ENCODE data around the gene LTBP3.
A peak's percentile ranks its signal among the peaks of the same experiment; 100 is the strongest.

Gene LTBP3

DNA sequence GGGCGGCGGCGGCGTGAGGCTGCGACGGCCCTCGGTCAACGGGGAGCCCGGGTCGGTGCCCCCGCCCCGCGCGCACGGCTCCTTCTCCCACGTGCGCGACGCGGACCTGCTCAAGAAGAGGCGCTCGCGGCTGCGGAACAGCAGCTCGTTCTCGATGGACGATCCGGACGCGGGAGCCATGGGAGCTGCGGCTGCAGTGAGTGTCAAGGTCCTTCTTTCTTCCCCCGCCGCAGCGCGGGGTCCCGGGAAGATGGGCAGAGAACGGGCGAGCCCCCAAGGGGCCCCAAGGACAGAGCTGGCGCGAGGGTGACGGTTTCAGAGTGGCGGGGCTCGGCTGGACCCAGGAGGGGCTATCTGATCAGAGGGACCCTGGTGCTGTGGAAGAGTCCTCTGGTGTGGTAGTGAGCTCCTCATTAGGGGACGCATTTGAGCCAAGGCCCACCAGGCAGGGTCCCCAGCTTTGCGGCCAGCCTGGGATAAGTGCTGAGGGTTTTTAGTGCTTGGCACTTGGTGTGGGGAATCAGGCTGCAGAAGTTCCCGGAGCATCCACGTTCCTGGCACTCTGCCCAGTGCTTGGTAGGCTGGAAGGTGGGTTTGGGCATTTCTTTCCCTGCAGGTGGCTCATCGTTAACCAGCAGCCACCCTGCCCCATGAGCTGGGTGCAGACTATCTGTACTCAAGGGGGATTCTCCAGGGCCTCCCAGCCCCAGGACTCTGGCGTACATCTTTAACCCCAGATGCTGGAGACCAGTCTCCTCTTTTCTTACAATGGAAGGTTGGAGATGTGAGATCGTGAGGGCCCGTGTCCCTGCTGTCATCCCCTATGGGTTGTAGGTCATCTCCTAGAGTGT is 27.5 kb upstream of the LTBP3 start:
- DNase-seq, result no peak

DNA sequence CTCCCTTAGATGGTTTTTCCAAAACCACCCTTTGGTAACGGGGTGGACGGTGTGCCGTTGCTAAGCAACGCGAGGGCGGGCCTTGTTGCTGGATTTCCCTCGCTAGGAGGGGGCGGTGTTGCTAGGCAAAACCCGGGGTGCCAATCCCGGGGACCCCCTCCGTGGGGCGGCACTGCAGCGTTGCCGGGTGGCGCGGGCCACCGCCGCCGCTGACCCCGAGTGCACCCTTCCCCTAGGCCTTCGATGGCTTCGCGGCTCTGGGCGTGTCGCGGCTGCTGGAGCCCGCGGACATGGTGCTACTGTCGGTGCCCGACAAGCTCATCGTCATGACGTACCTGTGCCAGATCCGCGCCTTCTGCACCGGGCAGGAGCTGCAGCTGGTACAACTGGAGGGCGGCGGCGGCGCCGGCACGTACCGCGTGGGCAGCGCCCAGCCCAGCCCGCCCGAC is 26.6 kb upstream of the LTBP3 start:
- no peak for DNase-seq

DNA sequence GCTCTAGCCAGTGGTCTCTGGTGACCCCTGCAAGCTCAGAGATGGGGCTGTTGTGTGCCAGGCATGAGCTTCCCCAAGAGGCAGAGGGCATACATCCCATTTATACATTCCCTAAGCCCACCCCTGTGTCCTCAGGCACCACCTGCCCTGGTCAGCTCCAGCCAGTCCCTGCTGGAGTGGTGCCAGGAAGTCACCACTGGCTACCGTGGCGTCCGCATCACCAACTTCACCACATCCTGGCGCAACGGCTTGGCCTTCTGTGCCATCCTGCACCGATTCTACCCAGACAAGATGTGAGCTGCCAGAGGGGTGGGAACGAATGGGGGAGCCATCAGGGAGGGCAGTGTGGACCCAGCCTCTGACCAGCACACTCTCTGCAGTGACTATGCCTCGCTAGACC is 25.9 kb upstream of the LTBP3 start:
- DNase-seq, result no peak

DNA sequence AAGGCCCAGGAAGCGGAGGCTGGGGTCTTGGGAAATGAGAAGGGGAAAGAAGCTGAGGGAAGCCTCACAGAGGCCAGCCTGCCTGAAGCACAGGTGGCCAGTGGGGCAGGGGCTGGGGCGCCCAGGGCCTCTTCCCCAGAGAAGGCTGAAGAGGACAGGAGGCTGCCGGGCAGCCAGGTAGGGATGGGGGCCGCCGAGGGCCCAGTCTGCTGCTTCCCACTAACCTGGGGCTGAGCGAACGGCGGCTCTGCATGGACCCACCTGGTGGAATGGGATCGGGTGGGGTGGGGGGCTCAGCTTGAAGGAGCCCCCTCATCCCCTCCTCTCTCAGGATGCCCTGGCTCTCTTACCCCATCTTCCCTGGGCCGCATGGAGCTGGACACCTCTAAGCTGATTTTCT is 25.4 kb upstream of the LTBP3 start:
- DNase-seq, result no peak

DNA sequence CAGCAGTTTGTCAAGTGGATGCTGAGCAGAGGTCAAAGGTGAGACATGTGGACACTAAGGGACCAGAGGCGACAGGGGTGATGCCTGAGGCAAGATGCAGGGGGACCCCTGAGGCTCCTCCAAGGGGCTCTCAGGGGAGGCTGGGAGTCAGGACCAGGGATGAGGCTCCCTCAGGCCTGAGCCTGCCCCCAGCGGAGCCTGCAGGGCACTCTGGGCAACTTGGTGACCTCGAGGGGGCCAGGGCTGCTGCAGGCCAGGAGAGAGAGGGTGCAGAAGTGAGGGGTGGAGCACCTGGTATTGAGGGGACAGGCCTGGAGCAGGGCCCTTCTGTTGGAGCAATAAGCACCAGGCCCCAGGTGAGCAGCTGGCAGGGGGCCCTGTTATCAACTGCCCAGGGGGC is 23.8 kb upstream of the LTBP3 start:
- DNase-seq, result no peak

DNA sequence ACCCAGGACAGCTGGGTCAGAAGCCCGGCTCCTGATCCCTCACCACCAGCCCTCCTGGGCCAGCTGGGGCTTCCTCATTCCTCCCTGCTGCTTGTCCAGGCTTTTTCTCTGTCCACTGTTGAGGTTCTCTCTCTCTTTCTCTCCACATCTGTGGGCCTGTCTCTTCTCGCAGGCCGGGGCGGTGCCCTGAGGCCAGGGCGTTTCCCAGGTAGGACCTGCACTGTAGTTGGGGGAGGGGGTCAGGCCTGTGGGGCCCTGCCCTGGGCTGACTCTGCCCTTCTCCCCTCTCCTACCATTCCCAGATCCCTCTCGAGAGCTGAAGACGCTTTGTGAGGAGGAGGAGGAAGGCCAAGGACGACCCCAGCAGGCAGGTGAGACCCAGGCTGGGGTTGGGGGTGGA is 22.6 kb upstream of the LTBP3 start:
- no peak for DNase-seq

DNA sequence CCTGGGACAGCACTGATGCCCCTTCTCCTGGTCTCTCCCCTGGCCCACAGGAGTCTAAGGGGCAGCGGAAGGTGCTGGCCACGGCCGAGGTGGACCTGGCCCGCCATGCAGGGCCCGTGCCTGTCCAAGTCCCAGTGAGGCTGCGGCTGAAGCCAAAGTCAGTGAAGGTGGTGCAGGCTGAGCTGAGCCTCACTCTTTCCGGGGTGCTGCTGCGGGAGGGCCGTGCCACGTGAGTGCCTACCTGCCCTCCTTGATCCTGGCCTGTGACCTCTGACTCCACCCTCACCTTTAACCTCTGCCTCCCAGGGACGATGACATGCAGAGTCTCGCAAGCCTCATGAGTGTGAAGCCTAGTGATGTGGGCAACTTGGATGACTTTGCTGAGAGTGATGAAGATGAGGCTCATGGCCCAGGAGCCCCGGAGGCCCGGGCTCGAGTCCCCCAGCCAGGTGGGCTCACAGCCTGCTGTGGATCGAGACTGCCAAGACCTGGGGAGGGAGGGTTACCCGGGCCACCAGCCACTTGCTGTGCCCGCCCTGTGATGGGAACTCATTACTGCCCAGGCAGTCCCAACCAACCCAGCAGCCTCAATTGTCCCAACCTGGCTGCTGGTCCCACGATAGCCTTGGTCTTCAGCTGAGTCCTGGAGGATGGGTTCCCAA is 22.0 kb upstream of the LTBP3 start:
- DNase-seq, result no peak

DNA sequence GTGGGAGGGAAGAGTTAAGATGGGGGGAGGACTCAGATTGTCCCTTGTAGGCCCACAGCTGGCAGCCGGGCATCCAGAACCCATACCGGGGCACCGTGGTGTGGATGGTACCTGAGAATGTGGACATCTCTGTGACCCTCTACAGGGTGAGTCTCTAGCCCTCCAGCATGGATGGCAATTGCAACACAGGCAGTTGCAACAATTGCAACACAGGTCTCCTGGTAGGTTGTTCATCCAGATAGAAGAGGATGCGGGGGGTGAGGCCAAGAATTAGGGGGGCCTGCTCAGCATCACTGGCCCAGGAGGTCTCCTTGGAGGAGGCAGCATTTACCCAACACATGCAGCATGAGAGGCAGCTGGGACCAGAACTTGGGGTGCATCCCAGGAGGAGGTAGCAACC is 21.1 kb upstream of the LTBP3 start:
- no peak for DNase-seq

DNA sequence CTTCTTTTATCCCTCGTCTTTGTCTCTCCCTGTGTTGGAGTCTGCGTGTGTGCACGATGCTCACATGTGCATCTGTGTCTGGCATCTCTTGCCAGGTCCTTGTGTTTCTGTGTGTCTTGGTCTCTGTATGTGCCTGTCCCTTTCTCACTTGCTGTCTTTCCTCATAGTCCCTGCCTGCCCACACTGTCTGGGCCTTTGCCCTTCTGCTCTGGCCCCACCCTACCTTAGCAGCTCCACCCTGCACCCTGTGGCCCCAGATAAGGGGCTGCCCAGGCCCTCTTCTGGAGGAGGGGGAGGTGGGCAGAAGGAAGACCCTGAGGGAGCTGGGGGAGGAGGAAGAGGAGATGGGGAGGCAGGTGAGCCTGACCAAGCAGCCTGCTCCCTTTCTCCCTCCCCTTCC is 20.5 kb upstream of the LTBP3 start:
- no peak for DNase-seq

DNA sequence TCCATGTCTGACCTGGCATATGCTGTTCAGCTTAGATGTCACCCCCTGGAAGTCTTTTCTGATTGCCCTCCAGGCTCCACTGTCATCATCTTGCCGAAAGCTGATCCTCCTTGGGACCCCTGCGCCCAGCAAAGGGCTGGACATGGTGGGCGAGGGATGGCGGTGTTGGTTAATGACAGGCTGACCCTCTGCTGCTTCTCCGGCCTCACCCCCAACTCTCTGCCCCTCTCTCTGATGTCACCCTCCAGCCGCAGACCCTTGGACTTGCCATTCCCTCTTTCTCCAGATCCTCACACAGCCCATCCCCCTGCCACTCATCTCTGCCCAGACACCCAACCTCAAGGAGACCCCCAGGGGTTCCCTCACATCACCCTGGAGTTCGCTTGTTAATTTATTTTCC is 20.0 kb upstream of the LTBP3 start:
- no peak for DNase-seq

DNA sequence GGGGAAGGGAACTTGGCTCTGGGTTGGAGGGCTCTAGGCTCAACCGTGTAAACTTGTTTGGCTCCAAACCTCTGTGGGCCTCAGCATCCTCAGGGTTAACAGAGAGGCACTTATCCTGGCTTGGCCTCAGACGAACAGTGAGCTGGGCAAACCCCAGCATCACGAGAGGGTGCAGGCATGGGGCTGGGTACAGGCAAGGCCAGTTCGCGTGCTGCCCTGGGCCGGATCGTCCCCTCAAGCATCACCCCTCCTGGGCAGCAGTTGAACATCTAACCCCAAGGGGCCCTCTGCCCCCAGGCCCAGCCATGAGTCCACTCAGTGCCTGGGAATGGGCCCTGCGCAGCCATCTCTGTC is 19.6 kb upstream of the LTBP3 start:
- DNase-seq, result no peak

DNA sequence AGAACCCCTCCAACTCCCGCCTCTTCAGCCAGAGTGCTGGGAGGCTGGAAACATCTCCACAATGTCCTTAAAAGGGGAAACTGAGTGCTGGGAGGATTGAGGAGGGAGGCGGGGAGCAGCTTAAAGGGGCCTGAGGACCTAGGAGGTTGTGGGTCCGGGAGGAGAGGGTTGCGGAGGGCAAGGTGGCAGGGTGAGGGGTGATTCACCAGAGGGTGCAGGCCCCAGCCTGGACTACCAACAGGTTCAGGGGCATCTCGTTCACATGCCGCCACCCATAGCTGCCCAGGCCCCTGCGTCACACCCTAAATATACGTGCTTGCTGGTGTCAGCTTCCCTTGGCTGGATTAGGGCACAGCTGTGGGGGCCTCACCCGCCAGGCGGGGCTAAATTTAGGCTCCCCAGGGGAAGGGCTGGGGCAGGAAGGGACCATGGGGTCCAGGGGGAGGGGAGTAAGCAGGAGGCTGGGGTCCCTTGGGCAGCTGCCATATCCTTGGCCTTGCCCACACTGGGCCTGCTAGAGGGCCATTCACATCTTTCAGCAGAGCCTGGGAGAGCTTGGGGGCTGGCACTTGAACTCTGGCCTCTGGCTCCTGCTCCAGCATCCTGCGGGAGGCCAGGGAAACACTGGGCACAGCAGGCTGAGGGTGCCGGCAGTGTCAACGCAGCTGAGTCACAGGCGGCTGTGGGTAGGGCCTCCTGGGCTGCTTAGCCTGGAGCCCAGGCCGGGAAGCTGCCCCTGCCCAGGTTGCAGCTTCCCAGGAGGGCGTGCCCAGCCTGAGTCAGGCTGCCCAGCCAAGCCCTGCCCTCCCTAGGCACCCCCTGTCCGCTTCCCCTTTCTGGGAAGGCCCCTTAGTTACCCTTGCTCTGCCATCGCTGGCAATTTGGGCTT is 19.0 kb upstream of the LTBP3 start:
- peak; percentile 50 for DNase-seq

DNA sequence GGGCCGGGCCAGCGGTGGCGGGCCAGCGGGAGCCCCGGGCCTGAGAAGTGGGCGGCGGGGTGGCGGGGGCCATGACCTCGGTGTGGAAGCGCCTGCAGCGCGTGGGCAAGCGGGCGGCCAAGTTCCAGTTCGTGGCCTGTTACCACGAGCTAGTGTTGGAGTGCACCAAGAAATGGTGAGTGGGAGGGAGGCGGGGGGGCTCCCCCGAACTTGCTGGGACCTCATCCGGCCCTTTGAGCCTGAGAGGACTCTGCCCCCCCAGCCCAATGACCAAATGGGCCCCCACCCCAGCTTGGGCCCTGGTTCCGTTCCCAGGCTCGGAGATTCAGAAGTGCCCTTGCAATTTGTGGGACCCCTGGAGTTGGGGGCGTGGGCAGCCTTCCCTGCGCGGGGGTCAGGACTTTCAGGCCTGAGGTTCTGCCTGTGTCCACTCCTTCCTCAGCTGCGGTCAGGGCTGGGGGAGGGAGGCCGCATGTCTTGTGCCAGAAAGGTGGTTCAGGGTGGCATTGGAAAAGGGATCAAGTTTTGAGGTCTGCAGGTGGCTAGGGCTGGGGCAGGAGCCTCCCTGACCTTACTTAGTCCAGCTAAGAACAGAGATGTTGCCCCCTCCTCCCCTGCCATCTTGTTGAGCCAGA is 18.2 kb upstream of the LTBP3 start:
- DNase-seq, result peak; percentile 27

DNA sequence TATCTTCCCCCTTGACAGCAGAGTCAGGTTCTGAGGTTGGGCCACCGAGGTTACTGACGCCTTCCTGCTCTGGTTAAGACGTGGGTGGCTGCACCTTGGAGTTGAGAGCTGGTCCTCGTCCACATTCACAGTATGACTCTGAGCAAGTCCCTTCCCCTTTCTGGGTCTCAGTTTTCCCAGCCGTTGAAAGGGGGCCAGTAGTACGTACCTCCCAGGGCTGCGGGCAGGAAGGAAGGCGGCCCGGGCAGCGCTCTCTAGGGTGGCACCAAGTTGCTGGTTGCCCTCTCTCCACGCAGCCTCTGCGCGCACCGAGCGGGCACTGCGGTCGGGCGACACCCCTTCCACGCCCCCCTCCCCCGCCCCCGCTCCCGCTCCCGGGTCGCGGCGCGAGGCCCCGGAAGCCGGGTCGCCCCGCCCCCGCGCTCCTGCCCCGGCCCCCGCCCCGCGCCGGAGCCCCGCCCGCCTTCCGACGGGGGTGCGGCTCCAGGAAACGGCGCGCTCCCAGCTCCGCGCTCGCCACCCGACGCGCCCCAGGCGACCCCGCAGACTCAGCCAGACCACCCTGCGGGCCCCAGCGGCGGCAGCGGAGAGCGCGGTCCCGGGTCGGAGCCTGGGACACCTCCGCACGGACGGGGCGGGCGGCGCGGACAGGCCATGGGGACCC is 17.5 kb upstream of the LTBP3 start, which contains the start of gene EHBP1L1:
Gene EHBP1L1 (plus strand): TSS at position 486 of the 664 bp plus-strand sequence. CDS start 250 bp downstream, outside the sequence.
- DNase-seq, result peak; percentile 90

DNA sequence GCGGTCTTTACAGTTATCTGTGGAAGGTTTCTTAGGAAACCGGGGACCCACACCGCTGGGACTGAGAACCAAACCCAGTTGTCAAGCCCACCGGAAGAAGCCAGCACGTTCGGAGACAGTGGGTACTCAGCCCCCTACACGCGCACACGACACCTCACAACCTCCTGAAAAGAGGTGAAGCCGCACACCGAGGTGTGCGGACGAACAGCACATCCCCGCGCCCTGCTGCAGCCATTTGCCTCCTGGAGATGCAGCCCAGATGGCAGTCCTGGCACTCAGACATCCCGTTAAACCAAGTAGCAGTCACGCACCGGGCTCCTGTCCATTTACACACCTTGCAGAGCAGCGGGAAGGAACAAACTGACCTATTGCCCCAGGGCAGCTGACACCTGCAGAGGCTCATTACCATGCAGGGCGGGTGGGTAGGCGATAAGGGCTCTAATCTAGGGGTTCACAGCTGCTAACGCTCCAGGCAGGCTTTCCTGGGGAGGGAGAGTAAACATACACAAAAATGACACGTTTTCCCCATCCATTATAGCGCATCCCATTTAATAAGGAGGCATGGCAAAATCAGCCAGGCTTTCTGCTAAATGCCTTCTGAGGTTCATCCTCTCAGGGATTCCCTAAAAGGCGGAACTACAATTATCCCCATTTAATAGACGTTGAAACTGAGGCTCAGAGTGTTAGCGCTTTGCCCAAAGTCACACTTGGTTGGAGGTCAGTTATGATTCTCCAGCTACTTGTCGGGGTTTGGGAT is 16.8 kb upstream of the LTBP3 start:
- no peak for DNase-seq

DNA sequence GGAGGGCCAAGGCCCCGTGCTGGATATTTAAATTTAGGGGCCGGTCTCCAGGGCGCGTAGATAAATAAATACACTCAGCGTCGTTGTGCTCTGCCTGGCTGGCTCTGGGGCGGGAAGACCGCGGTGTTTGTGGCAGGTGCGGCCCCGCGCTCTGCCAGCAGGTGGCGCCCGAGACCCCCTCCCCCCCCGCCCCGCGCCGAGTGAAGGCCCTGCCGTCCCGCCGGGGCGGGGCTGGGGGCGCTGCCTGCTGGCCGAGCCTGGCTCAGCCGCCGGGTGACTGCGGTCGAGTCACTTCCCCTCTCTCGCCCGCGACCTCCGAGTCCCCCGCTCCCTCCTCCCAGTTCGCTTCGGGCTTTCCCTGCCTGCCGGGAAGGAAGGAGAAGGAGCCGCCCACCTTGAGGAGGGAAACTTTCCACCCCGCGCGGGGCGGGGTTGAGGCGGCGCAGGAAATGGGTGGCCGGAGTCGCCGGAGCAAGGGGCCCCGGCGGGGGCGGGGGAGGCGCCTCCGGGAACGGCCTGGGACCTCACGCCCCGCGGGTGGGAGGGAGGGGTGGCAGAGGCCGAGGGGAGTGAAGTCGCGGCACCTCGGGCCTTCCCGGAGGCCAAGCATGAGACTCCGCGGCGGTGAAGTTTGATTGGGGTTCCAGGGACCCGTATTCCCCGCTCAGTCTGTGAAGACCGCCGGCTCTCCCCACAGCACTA is 16.1 kb upstream of the LTBP3 start:
- DNase-seq, result peak; percentile 97

DNA sequence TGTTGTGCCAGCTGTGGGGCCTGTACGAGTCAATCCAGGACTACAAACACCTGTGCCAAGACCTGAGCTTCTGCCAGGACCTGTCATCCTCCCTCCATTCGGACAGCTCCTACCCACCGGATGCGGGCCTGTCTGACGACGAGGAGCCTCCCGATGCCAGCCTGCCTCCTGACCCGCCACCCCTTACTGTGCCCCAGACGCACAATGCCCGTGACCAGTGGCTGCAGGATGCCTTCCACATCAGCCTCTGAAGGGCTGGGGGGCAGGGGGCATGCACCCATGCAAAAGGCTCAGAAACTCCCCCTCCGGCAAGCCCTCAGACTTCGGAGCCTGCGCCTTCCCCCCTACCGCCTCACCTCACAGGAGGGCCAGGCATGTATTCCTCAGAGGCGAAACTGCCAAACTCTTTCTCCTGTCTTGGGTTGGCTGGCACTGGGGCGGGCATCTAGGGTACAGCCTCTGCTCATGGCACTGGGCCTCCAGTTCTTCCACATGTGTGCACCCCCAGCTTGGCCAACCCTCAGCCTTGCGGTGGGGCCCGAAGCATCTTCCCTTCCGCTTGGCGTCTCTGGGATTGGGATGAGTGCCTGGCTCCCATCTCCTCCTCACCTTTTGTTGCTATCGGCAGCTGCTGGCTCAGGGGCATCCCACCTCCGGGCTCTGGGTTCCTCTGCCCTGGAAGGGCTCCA is 15.4 kb upstream of the LTBP3 start:
- peak; percentile 45 for DNase-seq

DNA sequence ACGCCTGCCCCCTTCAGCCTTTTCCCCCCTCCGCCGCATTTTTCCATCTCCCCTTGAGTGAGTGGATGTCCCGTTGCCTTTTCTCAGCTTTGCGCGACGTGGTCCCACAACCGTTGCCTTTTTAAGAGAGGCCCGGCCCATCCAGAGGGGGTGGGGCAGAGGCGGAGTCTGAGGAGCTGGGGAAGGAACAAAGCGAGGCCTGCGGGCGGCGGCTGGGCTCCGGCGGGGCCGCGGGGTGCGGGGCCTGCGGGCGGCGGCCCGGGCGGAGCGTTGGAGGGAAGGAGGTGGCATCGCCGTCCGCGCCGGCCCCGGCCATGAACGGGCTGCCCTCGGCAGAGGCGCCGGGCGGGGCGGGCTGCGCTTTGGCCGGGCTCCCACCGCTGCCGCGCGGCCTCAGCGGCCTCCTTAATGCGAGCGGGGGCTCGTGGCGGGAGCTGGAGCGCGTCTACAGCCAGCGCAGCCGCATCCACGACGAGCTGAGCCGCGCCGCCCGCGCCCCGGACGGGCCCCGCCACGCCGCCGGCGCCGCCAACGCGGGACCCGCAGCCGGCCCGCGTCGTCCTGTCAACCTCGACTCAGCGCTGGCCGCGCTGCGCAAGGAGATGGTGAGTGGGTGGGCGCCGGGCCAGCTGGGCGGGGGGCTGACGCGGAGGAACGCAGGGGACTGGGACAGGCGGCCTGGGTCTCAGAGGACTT is 14.3 kb upstream of the LTBP3 start, which contains the start of gene FAM89B:
Gene FAM89B (plus strand): TSS at position 183 of the 696 bp plus-strand sequence. CDS start 132 bp downstream, at position 315.
- peak; percentile 91 for DNase-seq

DNA sequence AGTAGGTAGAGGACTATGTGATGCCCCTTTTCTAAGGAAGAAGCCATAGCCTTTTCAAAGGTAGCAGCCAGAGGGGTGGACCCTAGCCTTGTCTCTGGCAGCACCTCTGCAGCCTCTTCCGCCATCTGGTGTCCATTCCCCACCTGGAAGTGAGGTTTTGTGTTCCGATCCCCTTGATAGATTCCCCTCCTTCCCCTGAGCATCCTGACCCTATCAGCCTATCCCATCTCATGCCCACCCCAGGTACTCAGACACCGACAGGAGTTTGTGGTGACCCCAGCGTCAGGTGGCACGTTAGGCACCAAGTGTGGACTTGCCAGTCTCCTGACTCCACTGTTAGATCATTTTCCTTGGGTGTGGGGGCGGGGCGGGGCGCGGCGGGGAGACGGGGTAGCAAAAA is 13.8 kb upstream of the LTBP3 start:
- DNase-seq, result no peak
